Measurements from ENCODE around the gene ALDH3A1. TPM values are rescaled to one million over a fixed set of nuclear protein-coding genes. Genes with fewer than 3 reads are reported as not detected.

Gene ALDH3A1
- total and polyA plus RNA-seq, 10 of the 15 experiments (the other 5 are each of a cell fraction or from before 2014, with no cell fraction given), result 0.20 TPM; not detected in 9

- Histone ChIP-seq H3K9ac (ENCODE audit: control insufficient read depth, insufficient read depth, low read length) (no peak overlapping the region), H3K4me3 (no peak overlapping the region), H3K4me2 (ENCODE audit: control insufficient read depth, insufficient read depth) (no peak overlapping the region), H3K9me3 (replicated peaks; ENCODE audit: control insufficient read depth, insufficient read depth, low read length) (no peaks in the 10 kb centered on the region), H3K27me3 (replicated peaks in 1 of 2; ENCODE audit: control insufficient read depth in 2 of 2, insufficient read depth in 2 of 2, low read length in 1 of 2) (no peaks in the 10 kb centered on the region), H2AFZ (ENCODE audit: control insufficient read depth, low read depth, low read length) (no peak overlapping the region), H3K79me2 (ENCODE audit: control insufficient read depth, insufficient read depth, low read length) (no peaks in the 10 kb centered on the region), H4K20me1 (ENCODE audit: control insufficient read depth, insufficient read depth) (no peaks in the 10 kb centered on the region), H3K27ac (ENCODE audit: control insufficient read depth, insufficient read depth) (no peak overlapping the region), H3K36me3 (ENCODE audit: control insufficient read depth in 2 of 2, insufficient read depth in 2 of 2, low read length in 1 of 2) (no peaks in the 10 kb centered on the region), H3K4me1 (ENCODE audit: control insufficient read depth, insufficient read depth, low read length) (no peaks in the 10 kb centered on the region)
- ATAC-seq (no peak), DNase-seq (ENCODE audit: low read depth, low spot score) (no peak), FAIRE-seq (no peak)
- ChIA-PET POLR2A (no interaction called here), RAD21 (ENCODE audit: unreplicated experiment) (no interaction called here), CTCF (no interaction called here), SMC1A (ENCODE audit: uncharacterized antibody, unreplicated experiment) (no interaction called here)
- in situ Hi-C loops (cut with MboI) (no loop called here), intact Hi-C loops (cut with micrococcal nuclease; ENCODE audit: unreplicated experiment) (no loop called here)
- WGBS (ENCODE audit: insufficient coverage, insufficient replicate concordance, low lambda C conversion rate, missing lambda C conversion rate), result 33% methylated on average over 11 of the region's 11 CpGs
- no TSS peak for BruUV-seq (replicated peaks)
- TF ChIP-seq PAX8 (IDR thresholded peaks at IDR 0.05) (no peak), BCL11A (IDR thresholded peaks at IDR 0.05; ENCODE audit: low read depth, low read length) (no peak), HSF1 (IDR thresholded peaks at IDR 0.05; ENCODE audit: low read depth, low read length) (no peak), NR2C2 (IDR thresholded peaks at IDR 0.05; ENCODE audit: borderline replicate concordance, control insufficient read depth, insufficient read length, low read depth) (no peak)
Measured at GRCh38 chr17:19733953-19734526, 14.1 kb downstream of the ALDH3A1 start.

GRCh38 chr17:19731626-19732025 is 16.5 kb downstream of the ALDH3A1 start:
- Histone ChIP-seq H4K20me1 (ENCODE audit: control insufficient read depth, insufficient read depth) (no peaks in the 10 kb centered on the region), H3K4me1 (ENCODE audit: control insufficient read depth, insufficient read depth, low read length) (no peaks in the 10 kb centered on the region), H3K27ac (ENCODE audit: control insufficient read depth, insufficient read depth) (no peak overlapping the region), H3K79me2 (ENCODE audit: control insufficient read depth, insufficient read depth, low read length) (no peaks in the 10 kb centered on the region), H3K36me3 (ENCODE audit: control insufficient read depth in 2 of 2, insufficient read depth in 2 of 2, low read length in 1 of 2) (no peaks in the 10 kb centered on the region), H2AFZ (ENCODE audit: control insufficient read depth, low read depth, low read length) (no peak overlapping the region), H3K4me3 (no peak overlapping the region), H3K9me3 (replicated peaks; ENCODE audit: control insufficient read depth, insufficient read depth, low read length) (no peaks in the 10 kb centered on the region), H3K4me2 (ENCODE audit: control insufficient read depth, insufficient read depth) (no peak overlapping the region), H3K27me3 (replicated peaks in 1 of 2; ENCODE audit: control insufficient read depth in 2 of 2, insufficient read depth in 2 of 2, low read length in 1 of 2) (no peaks in the 10 kb centered on the region), H3K9ac (ENCODE audit: control insufficient read depth, insufficient read depth, low read length) (no peak overlapping the region)
- ChIA-PET SMC1A (ENCODE audit: uncharacterized antibody, unreplicated experiment) (no interaction called here), CTCF (no interaction called here), POLR2A (no interaction called here), RAD21 (ENCODE audit: unreplicated experiment) (no interaction called here)
- whole genome bisulfite sequencing (ENCODE audit: insufficient coverage, insufficient replicate concordance, low lambda C conversion rate, missing lambda C conversion rate), result 61% methylated on average over 11 of the region's 11 CpGs
- FAIRE-seq, result no peak
- no peak for DNase-seq (ENCODE audit: low read depth, low spot score)
- in situ Hi-C loops (cut with MboI), result no loop called here
- intact Hi-C loops (cut with micrococcal nuclease; ENCODE audit: unreplicated experiment), result no loop called here
- no peak for ATAC-seq
- no TSS peak for BruUV-seq (replicated peaks)
- TF ChIP-seq MEF2B (IDR thresholded peaks at IDR 0.05; ENCODE audit: partially characterized antibody, poor library complexity, severe bottlenecking) (no peak), REST (IDR thresholded peaks at IDR 0.05; ENCODE audit: low read depth, low read length) (no peak), ESRRA (IDR thresholded peaks at IDR 0.05; ENCODE audit: low read length) (no peak), ATF2 (IDR thresholded peaks at IDR 0.05; ENCODE audit: low read length) (no peak), RB1 (IDR thresholded peaks at IDR 0.05; ENCODE audit: borderline replicate concordance) (no peak), BMI1 (IDR thresholded peaks at IDR 0.05; ENCODE audit: borderline replicate concordance) (no peak), STAT3 (IDR thresholded peaks at IDR 0.05; ENCODE audit: low read depth, low read length) (no peak), KLF5 (IDR thresholded peaks at IDR 0.05; ENCODE audit: partially characterized antibody) (no peak)

Measured in GM12878 (cell line).